GM12878 (cell line): ENCODE data around the gene TYK2. TPM values are rescaled to one million over a fixed set of nuclear protein-coding genes. Genes with fewer than 3 reads are reported as not detected.

ENCODE experiments used
- ATAC-seq: fragments of 200-7000 bp; cut with Tn5 transposase; 3 replicates; pipeline ENCODE4 v1.9.1; 2020; ENCODE audit warnings: mild to moderate bottlenecking, moderate library complexity
- BruUV-seq: library from RNA; stranded (reverse); fragments of 400-500 nt; replicated peaks from 2 replicates; lab custom pipeline; 2021; lab: Mats Ljungman, UMichigan
- CTCF ChIA-PET: fragments of 300-600 bp; sonication (Branson Sonifier 250); formaldehyde crosslinking; extraction: SDS; loops from one replicate; lab custom pipeline; 2021; ENCODE audit warnings: inconsistent platforms; lab: Yijun Ruan, JAX
- POLR2A ChIA-PET: fragments of 350-600 bp; formaldehyde crosslinking; extraction: SDS; loops from one replicate; lab custom pipeline; 2021; ENCODE audit warnings: inconsistent platforms; lab: Charles Lee
- RAD21 ChIA-PET: fragments of 300-600 bp; sonication (Branson Sonifier 250); formaldehyde crosslinking; loops from one replicate; lab custom pipeline; 2023; ENCODE audit warnings: antibody characterized with exemption; ENCODE audit not compliant: unreplicated experiment; lab: Charles Lee
- SMC1A ChIA-PET: fragments of 300-600 bp; sonication (Branson Sonifier 250); formaldehyde crosslinking; loops from one replicate; lab custom pipeline; 2023; ENCODE audit not compliant: unreplicated experiment, uncharacterized antibody; lab: Charles Lee
- DNase-seq: peaks from one replicate; pipeline ENCODE4 v3.0.0-alpha.2; 2011; ENCODE audit warnings: low read depth, low spot score
- FAIRE-seq: peaks from 3 replicates; lab custom pipeline; 2011; peaks lifted over from hg19 to GRCh38; lab: Jason Lieb, UNC
- H2AFZ ChIP-seq: 2 replicates; pipeline ENCODE4 v1.6.0; 2011; ENCODE audit warnings: low read depth, low read length, control low read depth; ENCODE audit not compliant: control insufficient read depth
- H3K27ac ChIP-seq: 2 replicates; pipeline ENCODE4 v1.5.1; 2011; ENCODE audit warnings: control low read depth; ENCODE audit not compliant: control insufficient read depth, insufficient read depth
- H3K27me3 ChIP-seq, 2 experiments: replicated peaks in 1 of 2; 2 replicates each; pipeline versions ENCODE4 v1.6.0 to v1.6.1; 2011; ENCODE audit warnings: low read length in 1 of 2; ENCODE audit not compliant: control insufficient read depth in 2 of 2, insufficient read depth in 2 of 2
- H3K36me3 ChIP-seq, 2 experiments: 2 replicates each; pipeline ENCODE4 v1.5.1; 2011; ENCODE audit warnings: low read length in 1 of 2; ENCODE audit not compliant: control insufficient read depth in 2 of 2, insufficient read depth in 2 of 2
- H3K4me1 ChIP-seq: 2 replicates; pipeline ENCODE4 v1.6.1; 2011; ENCODE audit warnings: mild to moderate bottlenecking, low read length, moderate library complexity, mixed read lengths; ENCODE audit not compliant: control insufficient read depth, insufficient read depth
- H3K4me2 ChIP-seq: 2 replicates; pipeline ENCODE4 v1.6.0; 2011; ENCODE audit warnings: control low read depth; ENCODE audit not compliant: control insufficient read depth, insufficient read depth
- H3K4me3 ChIP-seq: fragments of 200-600 bp; sonication (generic); 2 replicates; pipeline ENCODE4 v1.5.1; 2016
- H3K79me2 ChIP-seq: 2 replicates; pipeline ENCODE4 v1.6.0; 2011; ENCODE audit warnings: low read length; ENCODE audit not compliant: control insufficient read depth, insufficient read depth
- H3K9ac ChIP-seq: 2 replicates; pipeline ENCODE4 v1.8.0; 2011; ENCODE audit warnings: low read length, control low read depth, mixed read lengths; ENCODE audit not compliant: control insufficient read depth, insufficient read depth
- H3K9me3 ChIP-seq: replicated peaks from 3 replicates; pipeline ENCODE4 v1.5.1; 2011; ENCODE audit warnings: mild to moderate bottlenecking, low read length; ENCODE audit not compliant: control insufficient read depth, insufficient read depth
- H4K20me1 ChIP-seq: 2 replicates; pipeline ENCODE4 v1.6.0; 2011; ENCODE audit not compliant: control insufficient read depth, insufficient read depth
- CHD1 ChIP-seq: IDR thresholded peaks from 2 replicates; pipeline ENCODE4 v1.6.1; 2012; ENCODE audit warnings: low read depth, low read length, improper control_type of control experiment
- CREB1 ChIP-seq: IDR thresholded peaks from 2 replicates; pipeline ENCODE4 v1.6.1; 2012; ENCODE audit warnings: low read depth, mild to moderate bottlenecking, inconsistent platforms
- POLR2A ChIP-seq: IDR thresholded peaks from 2 replicates; pipeline ENCODE4 v1.6.1; 2011; ENCODE audit warnings: low read depth, mild to moderate bottlenecking, low read length
- POLR2AphosphoS2 ChIP-seq: IDR thresholded peaks from 2 replicates; pipeline ENCODE4 v1.6.1; 2011; ENCODE audit warnings: low read depth, mild to moderate bottlenecking, low read length, improper control_type of control experiment, moderate library complexity
- RFX5 ChIP-seq: IDR thresholded peaks from 2 replicates; pipeline ENCODE4 v1.6.1; 2011; ENCODE audit warnings: low read depth, low read length, improper control_type of control experiment
- SMAD1 ChIP-seq: fragments of 450-650 bp; IDR thresholded peaks from 2 replicates; pipeline ENCODE4 v1.6.1; 2018; ENCODE audit warnings: mild to moderate bottlenecking, low read depth; ENCODE audit not compliant: partially characterized antibody
- SP1 ChIP-seq: IDR thresholded peaks from one replicate; pipeline ENCODE4 v1.6.1; 2011; ENCODE audit warnings: low read depth, low read length
- WGBS: methylation state at CpG from one replicate; pipeline ENCODE4 v1.1.6; 2016; ENCODE audit warnings: low lambda C conversion rate; ENCODE audit not compliant: insufficient replicate concordance, insufficient coverage; ENCODE audit errors: missing lambda C conversion rate; 5-methylcytosine and 5-hydroxymethylcytosine counted together
- in situ Hi-C: fragments of 300-500 bp; cut with MboI; formaldehyde crosslinking; loops from 9 replicates; pipeline ENCODE4 v1.14.3; 2018; ENCODE audit warnings: mixed read lengths
- intact Hi-C: fragments of 100-400 bp; cut with micrococcal nuclease; formaldehyde crosslinking; loops from one replicate; pipeline ENCODE4 v1.14.2; 2022; ENCODE audit not compliant: unreplicated experiment
- polyA plus RNA-seq, 11 experiments: library from polyadenylated mRNA; depleted of rRNA in 4 of 11; unstranded in 6 of 11; stranded (reverse) in 5 of 11; fragments of >200 nt; fragmentation: Nextera tagmentation in 4 of 11; fragmentation: Illumina TruSeq in 1 of 11; extraction: Ambion mirVana in 4 of 11; extraction: Trizol in 1 of 11; gene quantifications; 1 replicate in 1 of 11; 2 replicates in 10 of 11; pipeline versions ENCODE4 v1.2.1 to v1.2.3, GENCODE V29; 2011 to 2016; ENCODE audit warnings: inconsistent platforms in 2 of 11, missing spikeins in 2 of 11, low read depth in 1 of 11
- total RNA-seq, 4 experiments: library from RNA; depleted of rRNA in 3 of 4; stranded (reverse); fragments of >200 nt in 3 of 4; fragmentation: Illumina TruSeq in 1 of 4; extraction: Trizol in 1 of 4; gene quantifications; 2 replicates each; pipeline versions ENCODE4 v1.2.1 to v1.2.3, GENCODE V29; 2013 to 2021
- TF ChIP-seq, protein P1 (sequence below): fragments of 450-650 bp; formaldehyde crosslinking; IDR thresholded peaks from 2 replicates; pipeline ENCODE4 v1.4.0; 2020; ENCODE audit warnings: mild to moderate bottlenecking, moderate library complexity

TYK2 gene
- total and polyA plus RNA-seq, 10 of the 15 experiments (the other 5 are each of a cell fraction or from before 2014, with no cell fraction given), result 36.4 to 364 (median 179) TPM

- TF ChIP-seq CHD1, result no peak
- no peak for TF ChIP-seq POLR2A
- TF ChIP-seq CREB1, result no peak
- TF ChIP-seq POLR2AphosphoS2, result no peak
- TF ChIP-seq RFX5, result no peak
- TF ChIP-seq SP1, result no peak
- TF ChIP-seq SMAD1, result no peak
- TF ChIP-seq, protein P1, sequence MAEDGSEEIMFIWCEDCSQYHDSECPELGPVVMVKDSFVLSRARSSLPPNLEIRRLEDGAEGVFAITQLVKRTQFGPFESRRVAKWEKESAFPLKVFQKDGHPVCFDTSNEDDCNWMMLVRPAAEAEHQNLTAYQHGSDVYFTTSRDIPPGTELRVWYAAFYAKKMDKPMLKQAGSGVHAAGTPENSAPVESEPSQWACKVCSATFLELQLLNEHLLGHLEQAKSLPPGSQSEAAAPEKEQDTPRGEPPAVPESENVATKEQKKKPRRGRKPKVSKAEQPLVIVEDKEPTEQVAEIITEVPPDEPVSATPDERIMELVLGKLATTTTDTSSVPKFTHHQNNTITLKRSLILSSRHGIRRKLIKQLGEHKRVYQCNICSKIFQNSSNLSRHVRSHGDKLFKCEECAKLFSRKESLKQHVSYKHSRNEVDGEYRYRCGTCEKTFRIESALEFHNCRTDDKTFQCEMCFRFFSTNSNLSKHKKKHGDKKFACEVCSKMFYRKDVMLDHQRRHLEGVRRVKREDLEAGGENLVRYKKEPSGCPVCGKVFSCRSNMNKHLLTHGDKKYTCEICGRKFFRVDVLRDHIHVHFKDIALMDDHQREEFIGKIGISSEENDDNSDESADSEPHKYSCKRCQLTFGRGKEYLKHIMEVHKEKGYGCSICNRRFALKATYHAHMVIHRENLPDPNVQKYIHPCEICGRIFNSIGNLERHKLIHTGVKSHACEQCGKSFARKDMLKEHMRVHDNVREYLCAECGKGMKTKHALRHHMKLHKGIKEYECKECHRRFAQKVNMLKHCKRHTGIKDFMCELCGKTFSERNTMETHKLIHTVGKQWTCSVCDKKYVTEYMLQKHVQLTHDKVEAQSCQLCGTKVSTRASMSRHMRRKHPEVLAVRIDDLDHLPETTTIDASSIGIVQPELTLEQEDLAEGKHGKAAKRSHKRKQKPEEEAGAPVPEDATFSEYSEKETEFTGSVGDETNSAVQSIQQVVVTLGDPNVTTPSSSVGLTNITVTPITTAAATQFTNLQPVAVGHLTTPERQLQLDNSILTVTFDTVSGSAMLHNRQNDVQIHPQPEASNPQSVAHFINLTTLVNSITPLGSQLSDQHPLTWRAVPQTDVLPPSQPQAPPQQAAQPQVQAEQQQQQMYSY (CRISPR knock-in tag), result no peak
- Histone ChIP-seq H3K4me1 (peaks cover 5% of the 10 kb centered on the region), H3K4me2 (no peak overlapping the region), H3K9me3 (no peaks in the 10 kb centered on the region), H3K4me3 (no peak overlapping the region), H3K9ac (no peak overlapping the region), H3K27me3 (no peaks in the 10 kb centered on the region), H2AFZ (no peak overlapping the region), H3K79me2 (peaks cover 6% of the 10 kb centered on the region), H4K20me1 (no peaks in the 10 kb centered on the region), H3K36me3 (peaks cover 0 to 32% of the 10 kb centered on the region in 2 experiments; a peak in 3 of 4 replicates), H3K27ac (no peak overlapping the region)
- DNase-seq (no peak), FAIRE-seq (no peak), ATAC-seq (no peak)
- CTCF ChIA-PET, result interaction anchor here (0.6 kb wide), 1 partner anchor 18 kb away, joined by 3 read pairs; no protein-coding TSS in a partner anchor
- SMC1A ChIA-PET, result no interaction called here
- in situ Hi-C loops (no loop called here), intact Hi-C loops (no loop called here)
- RAD21 ChIA-PET, result interaction anchor here (0.6 to 1.7 kb wide), 3 partner anchors 16 to 156 kb away, joined by 3 read pairs; partner anchors contain the start of gene RAVER1
- WGBS, result 86% methylated on average over 14 of the region's 15 CpGs
- POLR2A ChIA-PET, result no interaction called here
- BruUV-seq, result no TSS peak
Measured at GRCh38 chr19:10317857-10318462, 62.4 kb downstream of the TYK2 start.
